NB4 (cell line): ENCODE results near the gene TSKU.

Experiments used
- CTCF ChIP-seq: IDR thresholded peaks from one replicate; pipeline ENCODE4 v1.5.1; 2012; ENCODE audit warnings: low read depth, low read length
- MAX ChIP-seq: IDR thresholded peaks from 2 replicates; pipeline ENCODE4 v1.6.1; 2011; ENCODE audit warnings: low read depth, low read length
- POLR2A ChIP-seq: IDR thresholded peaks from 2 replicates; pipeline ENCODE4 v1.6.1; 2011; ENCODE audit warnings: mild to moderate bottlenecking; ENCODE audit not compliant: insufficient read length; ENCODE audit errors: extremely low read depth

- TF ChIP-seq POLR2A (no peak), CTCF (no peak), MAX (no peak)
Measured at GRCh38 chr11:76796511-76797198, 13.5 kb downstream of the TSKU start.
